K562 (cell line): Measurements from ENCODE around the gene AKAP13.
"Not testable (repeated sequence)": the region's sequence is repeated elsewhere in the genome, so short reads cannot be mapped to it uniquely, and the experiment has no call there.

Source experiments
- HMGN3 ChIP-seq: IDR thresholded peaks from 2 replicates; pipeline ENCODE4 v1.6.1; 2011; ENCODE audit warnings: borderline replicate concordance, low read depth, mild to moderate bottlenecking, mixed read lengths, low read length; ENCODE audit not compliant: insufficient read length; ENCODE audit errors: extremely low read depth
- TRIM28 ChIP-seq: fragments of 450-650 bp; IDR thresholded peaks from 2 replicates; pipeline ENCODE4 v1.6.1; 2017

- TF ChIP-seq HMGN3, TRIM28: not testable (repeated sequence)
These were observed 35.0 kb upstream of the AKAP13 start for GRCh38 chr15:85345196-85345918.
